IMR-90 (cell line): ENCODE data around the gene OR12D3.
"Not testable (repeated sequence)": the region's sequence is repeated elsewhere in the genome, so short reads cannot be mapped to it uniquely, and the experiment has no call there.

Source experiments
- MAFK ChIP-seq: IDR thresholded peaks from 2 replicates; pipeline ENCODE4 v1.6.1; 2012; ENCODE audit warnings: low read depth, low read length, improper control_type of control experiment
- POLR2A ChIP-seq: IDR thresholded peaks from 2 replicates; pipeline ENCODE4 v1.6.1; 2012; ENCODE audit warnings: mild to moderate bottlenecking, low read depth, low read length
- RCOR1 ChIP-seq: IDR thresholded peaks from 2 replicates; pipeline ENCODE4 v1.6.1; 2012; ENCODE audit warnings: mild to moderate bottlenecking, low read length, improper control_type of control experiment; ENCODE audit not compliant: insufficient replicate concordance
- RFX5 ChIP-seq: IDR thresholded peaks from 2 replicates; pipeline ENCODE4 v1.8.0; 2012; ENCODE audit warnings: low read depth, mild to moderate bottlenecking, low read length, moderate library complexity
- TF ChIP-seq, protein P1 (sequence below): conservative IDR thresholded peaks from 2 replicates; pipeline ENCODE4 v1.5.1; 2012; ENCODE audit warnings: mild to moderate bottlenecking, low read depth, low read length, improper control_type of control experiment
- TF ChIP-seq, protein P2 (sequence below): fragments of 150-350 bp; IDR thresholded peaks from 2 replicates; pipeline ENCODE4 v1.6.1; 2017; ENCODE audit warnings: mild to moderate bottlenecking, antibody characterized with exemption, low read length, low read depth

DNA sequence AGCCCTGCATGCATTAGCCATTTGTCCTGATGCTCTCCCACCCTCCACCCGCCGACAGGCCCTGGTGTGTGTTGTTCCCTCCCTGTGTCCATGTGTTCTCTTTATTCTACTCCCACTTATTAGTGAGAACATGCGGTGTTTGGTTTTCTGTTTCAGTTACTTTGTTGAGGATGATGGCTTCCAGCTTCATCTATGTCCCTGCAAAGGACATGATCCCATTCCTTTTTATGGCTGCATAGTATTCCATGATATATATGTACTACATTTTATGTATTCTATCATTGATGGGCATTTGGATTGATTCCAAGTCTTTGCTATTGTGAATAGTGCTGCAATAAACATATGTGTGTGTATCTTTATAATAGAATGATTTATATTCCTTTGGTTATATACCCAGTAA is 25.7 kb downstream of the OR12D3 start:
- TF ChIP-seq, protein P1, sequence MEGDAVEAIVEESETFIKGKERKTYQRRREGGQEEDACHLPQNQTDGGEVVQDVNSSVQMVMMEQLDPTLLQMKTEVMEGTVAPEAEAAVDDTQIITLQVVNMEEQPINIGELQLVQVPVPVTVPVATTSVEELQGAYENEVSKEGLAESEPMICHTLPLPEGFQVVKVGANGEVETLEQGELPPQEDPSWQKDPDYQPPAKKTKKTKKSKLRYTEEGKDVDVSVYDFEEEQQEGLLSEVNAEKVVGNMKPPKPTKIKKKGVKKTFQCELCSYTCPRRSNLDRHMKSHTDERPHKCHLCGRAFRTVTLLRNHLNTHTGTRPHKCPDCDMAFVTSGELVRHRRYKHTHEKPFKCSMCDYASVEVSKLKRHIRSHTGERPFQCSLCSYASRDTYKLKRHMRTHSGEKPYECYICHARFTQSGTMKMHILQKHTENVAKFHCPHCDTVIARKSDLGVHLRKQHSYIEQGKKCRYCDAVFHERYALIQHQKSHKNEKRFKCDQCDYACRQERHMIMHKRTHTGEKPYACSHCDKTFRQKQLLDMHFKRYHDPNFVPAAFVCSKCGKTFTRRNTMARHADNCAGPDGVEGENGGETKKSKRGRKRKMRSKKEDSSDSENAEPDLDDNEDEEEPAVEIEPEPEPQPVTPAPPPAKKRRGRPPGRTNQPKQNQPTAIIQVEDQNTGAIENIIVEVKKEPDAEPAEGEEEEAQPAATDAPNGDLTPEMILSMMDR = not testable (repeated sequence)
- not testable (repeated sequence) for TF ChIP-seq POLR2A, RFX5, RCOR1, MAFK
- TF ChIP-seq, protein P2, sequence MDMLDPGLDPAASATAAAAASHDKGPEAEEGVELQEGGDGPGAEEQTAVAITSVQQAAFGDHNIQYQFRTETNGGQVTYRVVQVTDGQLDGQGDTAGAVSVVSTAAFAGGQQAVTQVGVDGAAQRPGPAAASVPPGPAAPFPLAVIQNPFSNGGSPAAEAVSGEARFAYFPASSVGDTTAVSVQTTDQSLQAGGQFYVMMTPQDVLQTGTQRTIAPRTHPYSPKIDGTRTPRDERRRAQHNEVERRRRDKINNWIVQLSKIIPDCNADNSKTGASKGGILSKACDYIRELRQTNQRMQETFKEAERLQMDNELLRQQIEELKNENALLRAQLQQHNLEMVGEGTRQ = not testable (repeated sequence)
